NCI-H2227 treated with DMSO at 0.1 percent for 48 hours (cell line): ENCODE measurements around the gene CDC42EP3.

ENCODE experiments used
- DNase-seq: peaks from one replicate; lab custom pipeline; 2025; lab: John Stamatoyannopoulos, UW

CDC42EP3 gene

GRCh38 chr2:37671009-37671815 is at the start of gene CDC42EP3:
CDC42EP3 (minus strand) TSS chr2:37671642; CDS start chr2:37646587, 25,055 bp downstream.
- DNase-seq, result peak; percentile 46

GRCh38 chr2:37721201-37721560 is 49.7 kb upstream of the CDC42EP3 start:
- DNase-seq, result no peak

- no peak for DNase-seq
Measured at GRCh38 chr2:37720533-37721200, 49.2 kb upstream of the CDC42EP3 start.

GRCh38 chr2:37718515-37719161 is 47.2 kb upstream of the CDC42EP3 start:
- DNase-seq, result no peak

GRCh38 chr2:37713258-37713700 is 41.8 kb upstream of the CDC42EP3 start:
- DNase-seq, result no peak

- DNase-seq, result no peak
Measured at GRCh38 chr2:37711831-37712230, 40.4 kb upstream of the CDC42EP3 start.

GRCh38 chr2:37711308-37711731 is 39.9 kb upstream of the CDC42EP3 start:
- no peak for DNase-seq

GRCh38 chr2:37709111-37709510 is 37.7 kb upstream of the CDC42EP3 start:
- DNase-seq, result no peak

- no peak for DNase-seq
Measured at GRCh38 chr2:37708146-37708545, 36.7 kb upstream of the CDC42EP3 start.

- DNase-seq, result no peak
Measured at GRCh38 chr2:37707393-37707792, 36.0 kb upstream of the CDC42EP3 start.

- no peak for DNase-seq
Measured at GRCh38 chr2:37706334-37707183, 35.1 kb upstream of the CDC42EP3 start.

- DNase-seq, result no peak
Measured at GRCh38 chr2:37705191-37705590, 33.7 kb upstream of the CDC42EP3 start.

- DNase-seq, result no peak
Measured at GRCh38 chr2:37698931-37699481, 27.6 kb upstream of the CDC42EP3 start.

- DNase-seq, result no peak
Measured at GRCh38 chr2:37695336-37695735, 23.9 kb upstream of the CDC42EP3 start.

GRCh38 chr2:37692711-37693110 is 21.3 kb upstream of the CDC42EP3 start:
- DNase-seq, result no peak

- DNase-seq, result no peak
Measured at GRCh38 chr2:37689751-37690150, 18.3 kb upstream of the CDC42EP3 start.

GRCh38 chr2:37688771-37689468 is 17.5 kb upstream of the CDC42EP3 start:
- DNase-seq, result no peak

- no peak for DNase-seq
Measured at GRCh38 chr2:37686792-37687526, 15.5 kb upstream of the CDC42EP3 start.

- DNase-seq, result no peak
Measured at GRCh38 chr2:37684809-37685208, 13.4 kb upstream of the CDC42EP3 start.
